SK-N-SH (cell line): ENCODE data around the gene EYA3. TPM values are rescaled to one million over a fixed set of nuclear protein-coding genes. Genes with fewer than 3 reads are reported as not detected.

Experiments
- CTCF ChIA-PET: fragments of 300-600, 350-600 bp; formaldehyde crosslinking; extraction: SDS; loops from one replicate; lab custom pipeline; 2021; lab: Yijun Ruan, JAX
- POLR2A ChIA-PET: fragments of 350-600 bp; sonication (Branson Sonifier 250); formaldehyde crosslinking; extraction: SDS; loops from one replicate; lab custom pipeline; 2020; ENCODE audit warnings: antibody characterized with exemption, inconsistent platforms; lab: Yijun Ruan, JAX
- DNase-seq: peaks from one replicate; pipeline ENCODE4 v3.0.0; 2012
- H2AFZ ChIP-seq: fragments of 200-600 bp; sonication (generic); 2 replicates; pipeline ENCODE4 v1.8.1; 2016; ENCODE audit warnings: antibody characterized with exemption, mild to moderate bottlenecking, low read depth
- H3F3A ChIP-seq: fragments of 200-600 bp; sonication (generic); replicated peaks from 2 replicates; pipeline ENCODE3; 2016; ENCODE audit warnings: antibody characterized with exemption, mild to moderate bottlenecking; ENCODE audit not compliant: insufficient read depth
- H3K27ac ChIP-seq, 2 experiments: fragments of 200-500 bp in 1 of 2; fragments of 200-600 bp in 1 of 2; sonication (Bioruptor generic) in 1 of 2; sonication (generic), shearing (Covaris generic) in 1 of 2; 2 replicates each; pipeline versions ENCODE4 v1.5.1 to v1.6.1; 2014 to 2016; ENCODE audit warnings: low read depth in 2 of 2, inconsistent platforms in 1 of 2, low read length in 1 of 2, mild to moderate bottlenecking in 1 of 2, mixed read lengths in 1 of 2
- H3K27me3 ChIP-seq: fragments of 200-600 bp; sonication (generic), shearing (Covaris generic); 2 replicates; pipeline ENCODE4 v1.6.1; 2016; ENCODE audit warnings: mixed run types; ENCODE audit not compliant: insufficient read depth
- H3K36me3 ChIP-seq, 2 experiments: fragments of 200-500 bp in 1 of 2; fragments of 200-600 bp in 1 of 2; sonication (Bioruptor generic) in 1 of 2; sonication (generic) in 1 of 2; replicated peaks in 1 of 2; 2 replicates each; pipeline versions ENCODE3 to v1.5.1; 2014 to 2016; ENCODE audit warnings: low read length in 1 of 2, mild to moderate bottlenecking in 1 of 2; ENCODE audit not compliant: insufficient read depth in 2 of 2, control insufficient read depth in 1 of 2
- H3K4me1 ChIP-seq, 2 experiments: fragments of 200-500 bp in 1 of 2; fragments of 200-600 bp in 1 of 2; sonication (Bioruptor generic) in 1 of 2; sonication (generic), shearing (Covaris generic) in 1 of 2; 2 replicates each; pipeline versions ENCODE4 v1.5.1 to v1.6.1; 2014 to 2016; ENCODE audit warnings: low read depth in 1 of 2, low read length in 1 of 2, mixed run types in 1 of 2; ENCODE audit not compliant: insufficient read depth in 2 of 2, control insufficient read depth in 1 of 2
- H3K4me2 ChIP-seq: fragments of 200-600 bp; sonication (generic), shearing (Covaris generic); 2 replicates; pipeline ENCODE4 v1.6.1; 2017; ENCODE audit warnings: mixed run types
- H3K4me3 ChIP-seq, 2 experiments: fragments of 200-500 bp in 1 of 2; fragments of 200-600 bp in 1 of 2; sonication (Bioruptor generic) in 1 of 2; sonication (generic), shearing (Covaris generic) in 1 of 2; 2 replicates each; pipeline versions ENCODE4 v1.5.1 to v1.8.1; 2014 to 2016; ENCODE audit warnings: low read depth in 2 of 2, inconsistent platforms in 1 of 2, low read length in 1 of 2, mild to moderate bottlenecking in 1 of 2, mixed read lengths in 1 of 2, moderate library complexity in 1 of 2
- H3K79me2 ChIP-seq: fragments of 200-600 bp; sonication (generic); 2 replicates; pipeline ENCODE4 v1.8.1; 2017; ENCODE audit warnings: mild to moderate bottlenecking; ENCODE audit not compliant: insufficient read depth
- H3K9ac ChIP-seq: fragments of 200-600 bp; sonication (generic); 2 replicates; pipeline ENCODE4 v1.6.1; 2017; ENCODE audit warnings: mixed run types
- H3K9me2 ChIP-seq: fragments of 200-600 bp; sonication (generic); 2 replicates; pipeline ENCODE4 v1.6.1; 2017; ENCODE audit warnings: mixed run types
- H3K9me3 ChIP-seq: fragments of 200-600 bp; sonication (generic); 2 replicates; pipeline ENCODE4 v1.6.1; 2017; ENCODE audit warnings: mixed run types, mild to moderate bottlenecking, moderate library complexity
- H4K20me1 ChIP-seq: fragments of 200-600 bp; sonication (generic); 2 replicates; pipeline ENCODE4 v1.6.1; 2017; ENCODE audit warnings: mild to moderate bottlenecking, mixed run types; ENCODE audit not compliant: insufficient read depth
- EP300 ChIP-seq, 2 experiments: IDR thresholded peaks; 2 replicates each; pipeline versions ENCODE4 v1.4.0 to v1.6.1; 2012; ENCODE audit warnings: borderline replicate concordance in 1 of 2, low read depth in 1 of 2, low read length in 1 of 2
- FOSL2 ChIP-seq: IDR thresholded peaks from 2 replicates; pipeline ENCODE4 v1.4.0; 2012; ENCODE audit warnings: low read depth, mild to moderate bottlenecking, moderate library complexity, borderline replicate concordance
- FOXJ3 ChIP-seq: sonication (generic); formaldehyde crosslinking; IDR thresholded peaks from 2 replicates; pipeline ENCODE4 v1.5.1; 2020; ENCODE audit warnings: mild to moderate bottlenecking, missing genetic modification reagents
- FOXM1 ChIP-seq: IDR thresholded peaks from 2 replicates; pipeline ENCODE4 v1.4.0; 2012; ENCODE audit warnings: low read depth, mild to moderate bottlenecking
- IRF3 ChIP-seq: fragments of 150-350 bp; IDR thresholded peaks from 2 replicates; pipeline ENCODE4 v1.6.1; 2016; ENCODE audit warnings: mild to moderate bottlenecking, low read depth, low read length
- MXI1 ChIP-seq: IDR thresholded peaks from 2 replicates; pipeline ENCODE4 v1.6.1; 2012; ENCODE audit warnings: mild to moderate bottlenecking, low read depth, low read length, improper control_type of control experiment
- NFIC ChIP-seq: IDR thresholded peaks from 2 replicates; pipeline ENCODE4 v1.4.0; 2012; ENCODE audit warnings: borderline replicate concordance
- RCOR1 ChIP-seq: fragments of 150-350 bp; IDR thresholded peaks from 2 replicates; pipeline ENCODE4 v1.6.1; 2017; ENCODE audit warnings: antibody characterized with exemption, low read length
- REST ChIP-seq: IDR thresholded peaks from 2 replicates; pipeline ENCODE4 v1.6.1; 2012; ENCODE audit warnings: mild to moderate bottlenecking, low read depth, low read length, moderate library complexity
- TCF12 ChIP-seq: IDR thresholded peaks from 2 replicates; pipeline ENCODE4 v1.4.0; 2012
- YY1 ChIP-seq: IDR thresholded peaks from 2 replicates; pipeline ENCODE4 v1.4.0; 2012; ENCODE audit warnings: low read depth, mild to moderate bottlenecking
- WGBS: methylation state at CpG from one replicate; pipeline ENCODE4 v1.1.6; 2017; ENCODE audit warnings: low lambda C conversion rate; 5-methylcytosine and 5-hydroxymethylcytosine counted together
- polyA plus RNA-seq, 3 experiments: library from polyadenylated mRNA; depleted of rRNA; stranded (reverse); fragments of >200 nt; gene quantifications; 2 replicates each; pipeline ENCODE4 v1.2.3, GENCODE V29; 2012

Gene EYA3
- polyA plus RNA-seq, 1 of the 3 experiments (the other 2 are of a cell fraction) = 6.5 TPM

DNA sequence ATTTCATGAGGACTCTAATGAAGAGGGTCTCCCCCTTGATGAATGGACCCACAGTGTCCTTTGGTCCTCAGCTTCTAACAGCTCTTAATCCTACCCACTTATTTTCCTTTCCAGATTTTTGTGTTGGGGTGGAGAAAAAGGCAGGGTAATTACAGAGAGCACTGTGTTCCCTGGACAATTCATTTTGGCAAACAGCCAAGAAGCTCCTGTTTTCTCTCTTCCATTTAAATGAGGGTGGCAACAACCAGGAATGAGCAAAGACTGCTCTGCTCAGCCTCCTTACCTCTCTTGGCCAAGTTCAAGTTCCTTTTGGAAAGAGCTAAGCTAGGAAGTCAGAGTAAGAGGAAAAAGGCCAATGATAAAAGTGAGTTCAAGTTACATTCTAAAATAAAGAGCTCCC, 116.7 kb downstream of the EYA3 start:
- no peak overlapping the region for H3K9ac ChIP-seq
- TF ChIP-seq YY1 (no peak), RCOR1 (no peak), FOXJ3 (no peak), NFIC (peak; percentile 52; the same call in 1 of the 2 replicates), EP300 (IDR thresholded peaks at IDR 0.05; ENCODE audit: borderline replicate concordance in 1 of 2, low read depth in 1 of 2, low read length in 1 of 2) (no peak), FOXM1 (no peak), TCF12 (no peak), IRF3 (no peak)
- no peaks in the 10 kb centered on the region for H4K20me1 ChIP-seq
- peak; percentile 48 for DNase-seq
- H3K9me2 ChIP-seq = no peaks in the 10 kb centered on the region
- POLR2A ChIA-PET = no interaction called here
- H3K9me3 ChIP-seq = no peaks in the 10 kb centered on the region
- no peak overlapping the region for H3K4me3 ChIP-seq
- H3K27ac ChIP-seq = no peak overlapping the region
- peaks cover 10 to 14% of the 10 kb centered on the region in 2 experiments; a peak in 3 of 4 replicates for H3K4me1 ChIP-seq
- H3K27me3 ChIP-seq = no peaks in the 10 kb centered on the region
- CTCF ChIA-PET = interaction anchor here (0.8 to 1.9 kb wide), 4 partner anchors 10 to 300 kb away, joined by 3 to 10 read pairs (median 3); partner anchors contain the start of gene IFI6
- no peak overlapping the region for H3K4me2 ChIP-seq
- H3K79me2 ChIP-seq = no peaks in the 10 kb centered on the region
- H3K36me3 ChIP-seq = peaks cover 13 to 23% of the 10 kb centered on the region in 2 experiments
- H3F3A ChIP-seq = peaks cover 8% of the 10 kb centered on the region
- no peak overlapping the region for H2AFZ ChIP-seq

- Histone ChIP-seq H4K20me1 (no peaks in the 10 kb centered on the region), H3K4me2 (peak overlapping the region; percentile 30; the same call in 1 of the 2 replicates), H3K79me2 (no peaks in the 10 kb centered on the region), H3K27me3 (no peaks in the 10 kb centered on the region), H3K27ac (peak overlapping the region in 1 of 2 experiments; percentile 59; a peak in 2 of 4 replicates), H3K4me1 (peaks cover 10 to 14% of the 10 kb centered on the region in 2 experiments; a peak in 3 of 4 replicates), H3K9me3 (no peaks in the 10 kb centered on the region), H2AFZ (no peak overlapping the region), H3K36me3 (peaks cover 11 to 23% of the 10 kb centered on the region in 2 experiments), H3K9me2 (no peaks in the 10 kb centered on the region), H3F3A (peaks cover 8% of the 10 kb centered on the region), H3K9ac (no peak overlapping the region), H3K4me3 (no peak overlapping the region)
- ChIA-PET CTCF (interaction anchor here (1.0 to 1.4 kb wide), 2 partner anchors 9 to 37 kb away, joined by 4 read pairs; no protein-coding TSS in a partner anchor), POLR2A (no interaction called here)
- no peak for DNase-seq
- TF ChIP-seq TCF12 = peak; percentile 40; the same call in 1 of the 2 replicates
- peak; percentile 36; the same call in 1 of the 2 replicates for TF ChIP-seq FOSL2
- no peak for TF ChIP-seq REST
- no peak for TF ChIP-seq MXI1
- 81% methylated on average over 6 of the region's 6 CpGs for WGBS
Observed at GRCh38 chr1:27970401-27970800, 118.0 kb downstream of the EYA3 start.
